Measurements from ENCODE around the gene NRSN2.
"Not testable (repeated sequence)": the region's sequence is repeated elsewhere in the genome, so short reads cannot be mapped to it uniquely, and the experiment has no call there.

The NRSN2 gene

DNA sequence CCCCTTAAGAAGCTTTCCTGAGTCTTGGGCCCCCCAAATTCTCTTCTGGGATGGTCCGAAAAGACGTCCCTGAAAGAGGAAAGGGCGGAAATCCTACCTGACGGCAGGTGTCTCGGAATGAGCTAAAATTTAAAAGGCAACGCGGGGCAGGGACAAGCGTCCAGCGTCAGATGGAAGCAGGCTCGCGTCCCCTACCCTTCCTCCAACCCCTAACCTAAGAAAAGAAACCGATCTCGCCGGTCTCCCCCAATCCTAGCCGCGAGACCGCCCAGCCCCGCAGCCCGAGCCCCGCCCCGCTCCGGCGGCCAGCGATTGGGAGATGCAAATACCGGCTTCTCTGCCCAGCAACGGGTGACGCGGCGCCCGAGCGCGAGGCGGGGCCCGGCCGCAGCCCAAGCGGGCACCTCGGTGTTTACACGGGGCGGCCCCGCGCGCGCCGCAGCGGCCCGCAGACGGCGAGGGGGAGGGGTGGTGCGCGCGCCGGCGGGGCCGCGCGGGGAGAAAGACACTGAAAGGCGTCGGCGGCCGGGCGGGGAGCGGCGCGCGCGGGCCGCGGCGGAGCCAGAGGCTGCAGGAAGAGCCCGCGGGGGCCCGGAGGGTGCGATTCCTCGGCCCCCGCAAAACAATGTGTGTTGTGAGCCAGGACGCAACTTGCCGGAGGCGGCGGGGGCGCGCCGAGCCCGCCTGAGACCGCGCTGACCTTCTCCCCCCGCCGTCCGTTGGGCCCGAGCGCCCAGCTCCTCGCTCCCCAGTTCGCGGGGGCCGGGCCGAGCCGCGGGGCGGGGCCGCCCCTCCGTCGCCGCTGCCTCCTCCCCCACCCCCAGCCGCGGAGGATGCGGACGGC lies 21.6 kb upstream of the NRSN2 start, which contains the start of gene SOX12:
Gene SOX12, plus strand, starts transcription at position 508 of the 844 bp plus-strand sequence. CDS start 373 bp downstream, outside the sequence.
- peak; percentile 80 for DNase-seq

DNA sequence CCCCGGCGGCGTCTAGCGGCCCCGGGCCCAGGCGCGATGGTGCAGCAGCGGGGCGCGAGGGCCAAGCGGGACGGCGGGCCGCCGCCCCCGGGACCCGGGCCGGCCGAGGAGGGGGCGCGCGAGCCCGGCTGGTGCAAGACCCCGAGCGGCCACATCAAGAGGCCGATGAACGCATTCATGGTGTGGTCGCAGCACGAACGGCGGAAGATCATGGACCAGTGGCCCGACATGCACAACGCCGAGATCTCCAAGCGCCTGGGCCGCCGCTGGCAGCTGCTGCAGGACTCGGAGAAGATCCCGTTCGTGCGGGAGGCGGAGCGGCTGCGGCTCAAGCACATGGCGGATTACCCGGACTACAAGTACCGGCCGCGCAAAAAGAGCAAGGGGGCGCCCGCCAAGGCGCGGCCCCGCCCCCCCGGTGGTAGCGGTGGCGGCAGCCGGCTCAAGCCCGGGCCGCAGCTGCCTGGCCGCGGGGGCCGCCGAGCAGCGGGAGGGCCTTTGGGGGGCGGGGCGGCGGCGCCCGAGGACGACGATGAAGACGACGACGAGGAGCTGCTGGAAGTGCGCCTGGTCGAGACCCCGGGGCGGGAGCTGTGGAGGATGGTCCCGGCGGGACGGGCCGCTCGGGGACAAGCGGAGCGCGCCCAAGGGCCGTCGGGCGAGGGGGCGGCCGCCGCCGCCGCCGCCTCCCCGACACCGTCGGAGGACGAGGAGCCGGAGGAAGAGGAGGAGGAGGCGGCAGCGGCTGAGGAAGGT lies 20.8 kb upstream of the NRSN2 start:
- no peak for DNase-seq

DNA sequence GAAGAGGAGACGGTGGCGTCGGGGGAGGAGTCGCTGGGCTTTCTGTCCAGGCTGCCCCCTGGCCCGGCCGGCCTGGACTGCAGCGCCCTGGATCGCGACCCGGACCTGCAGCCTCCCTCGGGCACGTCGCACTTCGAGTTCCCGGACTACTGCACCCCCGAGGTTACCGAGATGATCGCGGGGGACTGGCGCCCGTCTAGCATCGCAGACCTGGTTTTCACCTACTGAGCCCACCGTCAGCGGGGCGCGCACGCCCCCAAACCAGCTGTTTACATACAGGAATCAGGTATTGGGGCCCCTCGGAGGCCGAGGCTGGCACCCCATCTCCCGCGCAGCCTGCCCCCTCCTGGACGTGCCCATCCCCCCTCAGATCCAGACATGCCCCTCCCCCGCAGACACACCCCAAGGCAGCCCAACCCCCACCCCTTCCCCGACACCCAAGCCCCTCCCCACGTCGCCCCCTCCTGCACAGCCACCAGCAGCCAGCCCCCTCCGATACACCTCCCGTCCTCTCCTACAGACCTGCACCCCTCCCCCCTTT lies 20.2 kb upstream of the NRSN2 start:
- no peak for DNase-seq

DNA sequence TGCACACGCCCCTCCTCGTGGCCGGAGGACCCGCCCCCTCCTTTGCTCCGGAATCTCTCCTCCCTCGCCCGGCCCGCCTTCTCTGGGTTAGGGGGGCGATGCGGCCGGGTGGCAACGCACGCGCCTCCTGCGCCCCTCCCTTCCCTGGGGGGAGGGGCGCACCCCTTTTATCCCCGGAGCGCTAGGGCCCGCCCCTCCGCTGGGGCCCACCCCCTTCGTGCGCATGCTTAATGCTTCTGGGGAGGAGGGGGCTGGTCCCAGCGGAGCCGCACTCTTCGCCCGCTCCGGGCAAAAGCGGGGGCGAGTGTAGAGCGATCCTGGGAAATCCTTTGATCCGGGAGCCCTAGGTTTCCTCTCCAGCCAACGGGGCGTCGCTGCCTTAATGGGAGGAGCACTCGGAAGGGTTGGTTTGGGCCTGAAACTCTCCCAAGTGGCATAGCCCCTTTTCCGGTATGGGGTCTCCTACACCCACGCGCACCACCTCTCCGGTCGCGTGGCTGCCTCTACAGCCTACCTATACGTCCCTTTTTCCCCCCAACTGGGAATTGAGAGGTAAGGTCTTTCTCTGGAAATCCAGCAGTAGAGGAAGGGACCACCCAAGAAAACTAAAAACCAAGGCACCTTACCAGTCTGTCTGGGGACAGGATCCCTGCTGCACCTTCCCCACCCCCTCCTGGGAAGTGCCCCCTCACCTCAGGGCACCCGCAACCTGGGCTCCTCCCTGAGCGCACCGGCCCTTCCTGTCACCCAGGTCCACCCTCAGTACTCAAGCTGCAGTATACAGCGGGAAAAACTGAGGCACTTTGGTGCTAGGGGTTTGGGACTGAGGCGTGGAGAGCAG lies 19.5 kb upstream of the NRSN2 start:
- peak; percentile 72 for DNase-seq

DNA sequence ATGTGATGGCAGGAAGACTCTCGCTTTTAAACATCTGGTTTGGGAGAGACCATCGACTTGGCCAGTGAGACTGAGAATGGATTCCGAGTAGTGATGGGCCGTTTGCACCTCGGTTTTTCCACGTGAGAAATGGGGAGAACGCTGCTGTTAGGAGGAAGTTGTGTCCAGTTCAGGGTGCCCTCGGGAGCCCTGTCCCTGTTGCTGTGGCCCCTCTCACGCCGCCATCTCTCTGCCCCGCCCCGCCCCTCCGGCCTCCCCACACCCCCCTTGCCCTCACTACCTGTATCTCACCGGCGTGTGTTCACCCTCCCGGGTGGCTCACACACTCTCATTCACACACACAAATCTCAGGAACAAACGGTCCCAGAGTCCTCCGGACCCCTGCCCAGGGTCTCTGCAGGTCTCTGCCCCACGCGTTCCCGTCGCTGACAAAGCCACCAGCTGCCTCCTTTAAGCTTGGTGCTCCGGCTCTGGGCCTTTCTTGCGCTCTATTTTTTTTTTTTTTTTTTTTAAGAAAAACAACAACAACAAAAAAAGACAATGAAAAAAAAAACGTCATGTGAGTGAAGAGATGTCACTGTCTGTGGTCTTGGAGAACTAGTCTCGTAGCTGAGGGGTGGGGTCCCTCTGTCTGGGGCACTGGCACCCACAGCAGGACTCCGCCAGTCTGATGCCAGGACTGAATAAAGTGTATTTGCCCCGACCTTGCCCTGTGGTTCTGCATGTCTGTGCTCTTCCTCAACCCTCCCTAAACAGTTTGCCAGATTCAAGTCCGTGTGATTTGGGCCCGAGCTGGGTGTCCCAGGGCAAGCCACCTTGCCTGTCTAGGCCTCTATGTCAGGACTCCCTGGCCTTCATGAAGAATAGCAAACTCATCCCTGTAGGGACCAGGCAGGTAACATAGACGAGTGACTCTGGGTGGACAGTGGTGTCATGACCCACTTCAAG lies 18.6 kb upstream of the NRSN2 start:
- DNase-seq: no peak

DNA sequence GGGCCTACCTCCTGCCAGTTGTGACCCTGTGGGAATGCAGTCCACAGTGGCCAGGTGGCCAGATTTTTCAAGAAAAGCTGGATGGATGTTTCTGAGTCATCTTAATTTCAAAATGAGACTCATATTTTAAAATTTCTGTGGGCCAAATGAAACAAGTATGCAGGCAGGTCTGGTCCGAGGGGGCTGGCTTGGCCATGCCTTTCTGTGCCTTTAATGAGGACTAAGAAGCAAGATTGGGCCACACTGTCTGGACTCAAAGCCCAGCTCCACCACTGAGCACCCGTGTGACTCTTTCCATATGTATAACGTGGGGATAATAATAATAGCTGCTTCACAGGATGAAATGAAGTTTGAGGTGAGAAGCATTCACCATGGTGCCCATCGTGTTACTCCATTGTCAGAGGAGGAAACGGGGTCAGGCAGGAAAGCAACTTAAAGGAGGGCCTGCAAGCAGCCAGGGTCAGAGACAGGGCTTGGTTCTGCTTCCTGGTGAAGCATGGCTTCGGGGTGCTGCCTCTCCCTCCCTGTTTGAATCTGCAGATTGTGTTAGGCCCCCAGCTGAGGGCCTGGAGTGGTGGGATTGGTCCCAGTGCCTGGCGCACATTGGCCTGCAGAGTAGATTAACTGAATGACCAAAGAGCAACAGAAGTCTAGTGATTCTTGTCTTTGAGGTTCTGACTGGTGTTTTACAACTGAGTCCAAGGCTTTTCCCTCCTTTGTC lies 17.8 kb upstream of the NRSN2 start:
- DNase-seq: no peak

DNA sequence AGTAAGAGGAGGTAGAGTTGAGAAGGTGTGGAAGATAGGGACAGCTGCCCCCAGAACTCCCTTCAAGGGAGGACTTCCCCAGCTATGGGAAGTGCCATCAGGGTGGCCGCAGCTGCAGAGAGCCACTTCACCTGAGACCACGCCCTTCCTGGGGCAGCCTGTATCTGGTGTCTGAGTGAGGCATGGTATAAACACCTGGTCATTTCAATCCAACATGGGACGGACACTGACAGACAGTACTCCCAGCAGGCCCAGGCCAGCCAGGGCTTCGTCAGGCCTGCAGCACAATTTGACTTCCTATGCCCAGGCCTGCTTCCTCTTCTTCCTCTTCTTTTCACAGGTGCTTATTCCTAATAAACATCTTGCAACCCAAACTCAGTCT lies 17.1 kb upstream of the NRSN2 start:
- DNase-seq: no peak

DNA sequence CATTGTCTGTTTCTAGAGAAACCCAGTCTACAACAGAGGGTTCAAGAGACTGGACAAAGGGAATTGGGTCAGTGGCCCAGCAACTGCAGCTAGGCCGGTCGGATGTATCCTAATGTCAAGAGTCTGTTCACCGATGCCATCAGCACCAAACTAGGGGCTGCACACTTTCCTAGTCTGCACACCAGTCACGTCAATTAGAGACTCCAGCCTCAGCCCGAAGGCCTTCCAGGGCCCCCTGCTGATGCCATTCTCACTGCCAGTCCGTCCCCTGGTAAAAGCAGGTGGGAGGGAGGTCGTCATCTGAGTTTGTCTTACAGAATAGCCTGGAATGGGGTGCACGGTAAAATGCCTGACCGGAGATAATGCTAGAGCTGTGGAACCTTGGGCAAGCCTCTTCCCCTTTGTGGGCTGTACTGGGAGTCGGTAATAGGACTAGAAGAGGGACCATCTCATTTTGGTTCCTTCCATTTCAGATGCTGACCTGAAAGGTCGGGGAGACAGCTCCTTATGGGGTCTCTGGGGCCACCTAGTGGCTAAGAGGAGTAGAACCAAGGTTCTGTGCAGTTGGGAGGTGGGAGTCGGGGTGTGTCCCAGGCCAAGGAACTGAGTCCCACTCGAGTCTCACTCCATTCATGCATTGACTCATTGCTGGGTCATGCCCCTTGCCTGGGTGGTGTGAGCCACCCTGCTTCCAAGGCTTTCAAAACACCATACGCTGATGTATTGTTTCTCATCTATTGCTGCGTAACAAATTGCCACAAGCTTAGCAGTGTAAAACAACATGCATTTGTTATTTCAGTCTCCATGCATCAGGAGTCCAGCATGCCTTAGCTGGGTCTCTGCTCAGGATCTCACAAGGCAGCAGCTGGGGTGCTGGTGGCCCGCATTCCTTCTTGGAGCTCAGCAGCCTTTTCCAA lies 16.4 kb upstream of the NRSN2 start:
- peak; percentile 41 for DNase-seq

DNA sequence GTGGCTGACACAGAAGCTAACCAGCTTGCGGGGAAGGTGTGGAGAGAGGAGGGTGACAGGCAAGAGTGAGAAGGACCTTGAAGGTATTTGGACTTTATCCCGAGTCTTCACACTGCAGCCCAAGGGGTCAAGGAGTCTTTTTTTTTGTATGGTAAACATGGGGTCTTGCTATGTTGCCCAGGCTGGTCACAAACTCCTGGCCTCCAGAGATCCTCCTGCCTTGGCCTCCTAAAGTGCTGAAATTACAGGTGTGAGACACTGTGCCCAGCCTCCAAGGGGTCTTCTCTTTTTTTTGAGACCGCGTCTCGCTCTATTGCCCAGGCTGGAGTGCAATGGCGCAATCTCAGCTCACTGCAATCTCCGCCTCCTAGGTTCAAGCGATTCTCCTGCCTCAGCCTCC lies 12.3 kb upstream of the NRSN2 start:
- DNase-seq: no peak

DNA sequence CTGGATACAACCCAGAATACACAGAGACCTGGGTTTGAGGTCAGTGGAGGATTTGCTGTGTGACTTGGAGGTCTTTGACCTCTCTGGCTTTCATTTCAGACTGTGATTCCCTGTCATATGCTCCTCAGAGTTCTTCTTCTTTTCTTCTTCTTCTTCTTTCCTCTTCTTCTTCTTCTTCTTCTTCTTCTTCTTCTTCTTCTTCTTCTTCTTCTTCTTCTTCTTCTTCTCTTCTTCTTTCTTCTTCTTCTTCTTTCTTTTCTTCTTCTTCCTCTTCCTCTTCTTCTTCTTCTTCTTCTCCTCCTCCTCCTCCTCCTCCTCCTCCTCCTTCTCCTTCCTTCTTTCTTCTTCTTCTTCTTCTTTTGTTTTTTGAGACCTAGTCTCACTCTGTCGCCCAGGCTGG lies 10.9 kb upstream of the NRSN2 start:
- not testable (repeated sequence) for DNase-seq

DNA sequence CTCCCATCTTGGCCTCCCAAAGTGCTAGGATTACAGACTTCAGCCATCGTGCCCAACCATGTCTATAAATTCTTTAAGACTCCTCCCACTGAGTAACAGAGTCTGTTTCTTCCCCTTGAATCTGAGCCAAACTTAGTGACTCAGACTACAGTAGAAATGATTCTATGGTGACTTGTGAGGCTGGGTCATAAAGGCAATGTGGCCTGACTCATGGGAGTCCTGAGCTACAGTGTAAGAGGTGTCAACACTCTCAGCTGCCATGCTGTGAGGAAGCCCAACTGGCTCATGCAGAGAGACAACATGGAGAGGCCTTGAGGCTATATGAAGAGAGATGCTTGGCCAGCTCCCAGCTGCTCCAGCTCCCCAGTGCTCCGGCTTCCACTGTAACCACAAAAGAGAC lies 5.2 kb upstream of the NRSN2 start:
- no peak for DNase-seq

DNA sequence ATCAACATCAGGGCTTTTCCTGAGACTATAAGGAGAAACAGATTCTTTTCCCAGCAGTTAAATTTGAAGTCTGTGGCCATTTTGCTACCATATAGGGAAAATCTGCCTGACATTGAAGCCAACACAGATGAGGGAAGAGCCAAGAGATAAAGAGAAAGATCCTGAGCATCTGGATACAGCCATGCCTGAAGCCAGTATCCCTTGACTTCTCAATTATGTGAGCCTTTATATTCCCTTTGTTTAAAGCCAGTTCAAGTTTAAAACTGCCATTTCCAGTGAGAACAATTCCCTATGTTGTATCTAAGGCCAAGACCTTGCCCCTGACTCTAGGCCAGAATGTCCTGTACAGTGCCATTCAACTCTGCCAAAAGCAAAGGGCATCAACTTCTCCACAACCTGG lies 3.8 kb upstream of the NRSN2 start:
- no peak for DNase-seq

DNA sequence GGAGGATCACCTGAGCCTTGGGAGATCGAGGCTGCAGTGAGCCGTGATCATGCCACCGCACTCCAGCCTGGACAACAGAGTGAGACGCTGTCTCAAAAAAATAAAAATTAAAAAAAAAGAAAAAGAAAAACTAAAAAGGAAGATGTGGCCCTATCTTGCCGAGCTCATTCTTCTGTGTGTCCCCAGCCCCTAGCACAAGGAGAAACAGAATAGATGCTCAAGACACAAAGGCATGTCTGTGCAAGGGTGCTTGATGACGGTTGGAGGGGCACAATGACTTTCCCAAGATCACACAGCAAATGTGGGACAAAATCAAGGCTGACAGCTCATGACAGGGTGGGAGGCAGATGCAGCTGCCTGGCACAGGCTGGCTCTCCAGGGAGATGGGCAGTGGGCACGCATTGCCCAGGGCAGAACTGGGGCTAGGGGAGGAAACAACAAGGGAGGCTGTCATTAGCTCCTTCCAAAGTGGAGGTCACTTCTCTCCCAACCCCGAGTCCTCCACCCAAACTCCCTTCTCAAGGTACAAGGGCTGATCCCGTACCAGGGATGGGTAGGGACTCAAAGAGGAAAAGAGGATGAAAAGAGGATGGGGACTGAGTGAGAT lies 775 bp upstream of the NRSN2 start:
- DNase-seq: no peak

DNA sequence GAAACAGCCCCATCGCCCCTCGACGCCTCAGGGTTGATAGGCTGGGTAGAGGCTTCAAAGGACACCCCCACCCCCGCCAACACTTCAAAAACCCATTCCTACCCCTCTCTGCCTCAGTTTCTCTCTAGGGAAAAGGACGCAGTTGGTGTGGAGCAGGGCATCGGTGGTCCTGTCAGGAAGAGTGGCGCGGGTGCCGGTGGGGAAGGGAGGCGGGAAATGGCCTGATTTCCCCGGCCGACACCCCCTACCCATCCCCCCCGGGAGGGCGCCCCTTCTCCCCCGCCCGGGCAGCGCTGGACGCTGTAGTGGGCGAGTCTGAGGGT lies 367 bp downstream of the NRSN2 start:
- no peak for DNase-seq

DNA sequence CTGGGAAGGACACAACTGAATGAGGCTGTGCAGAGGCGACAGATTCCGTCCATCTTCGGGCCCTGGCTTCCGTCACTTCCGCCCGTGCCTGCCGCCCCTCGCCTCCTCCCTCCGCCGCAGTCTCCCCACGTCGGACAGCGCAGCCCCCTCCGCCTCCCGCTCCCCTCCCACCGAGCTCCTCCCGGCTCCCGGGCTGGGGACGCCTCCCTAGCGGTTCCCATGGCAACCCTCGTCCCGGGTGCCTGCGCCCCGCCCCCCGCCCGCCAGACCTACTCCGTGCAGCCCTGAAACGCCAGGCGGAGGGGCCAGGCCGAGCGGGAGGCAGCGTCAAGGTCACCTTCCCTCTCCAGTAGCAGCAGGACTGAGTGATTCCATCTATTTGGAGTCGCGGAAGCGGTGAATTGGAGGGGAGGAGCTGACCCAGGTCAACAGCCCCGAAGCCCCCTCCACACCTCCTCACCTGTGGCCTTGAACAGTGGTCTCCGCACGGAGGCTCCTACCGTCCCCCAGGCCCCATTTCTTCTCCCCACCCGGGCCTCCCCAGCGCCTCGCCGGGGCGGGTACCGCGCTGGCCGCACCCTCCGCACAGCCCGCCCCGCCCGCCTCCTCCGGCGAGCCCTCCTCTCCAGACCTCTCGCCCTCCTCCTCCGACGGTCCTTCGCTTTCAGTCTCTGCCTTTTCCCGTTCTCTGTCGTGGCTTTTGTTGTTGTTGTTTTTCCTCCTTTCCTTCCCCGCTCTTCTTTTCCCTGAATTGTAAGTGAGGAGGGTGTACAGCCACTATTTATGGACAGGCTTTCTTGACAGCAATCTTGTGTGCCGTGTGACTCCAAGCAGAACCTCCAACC lies 951 bp downstream of the NRSN2 start:
- peak; percentile 86 for DNase-seq

DNA sequence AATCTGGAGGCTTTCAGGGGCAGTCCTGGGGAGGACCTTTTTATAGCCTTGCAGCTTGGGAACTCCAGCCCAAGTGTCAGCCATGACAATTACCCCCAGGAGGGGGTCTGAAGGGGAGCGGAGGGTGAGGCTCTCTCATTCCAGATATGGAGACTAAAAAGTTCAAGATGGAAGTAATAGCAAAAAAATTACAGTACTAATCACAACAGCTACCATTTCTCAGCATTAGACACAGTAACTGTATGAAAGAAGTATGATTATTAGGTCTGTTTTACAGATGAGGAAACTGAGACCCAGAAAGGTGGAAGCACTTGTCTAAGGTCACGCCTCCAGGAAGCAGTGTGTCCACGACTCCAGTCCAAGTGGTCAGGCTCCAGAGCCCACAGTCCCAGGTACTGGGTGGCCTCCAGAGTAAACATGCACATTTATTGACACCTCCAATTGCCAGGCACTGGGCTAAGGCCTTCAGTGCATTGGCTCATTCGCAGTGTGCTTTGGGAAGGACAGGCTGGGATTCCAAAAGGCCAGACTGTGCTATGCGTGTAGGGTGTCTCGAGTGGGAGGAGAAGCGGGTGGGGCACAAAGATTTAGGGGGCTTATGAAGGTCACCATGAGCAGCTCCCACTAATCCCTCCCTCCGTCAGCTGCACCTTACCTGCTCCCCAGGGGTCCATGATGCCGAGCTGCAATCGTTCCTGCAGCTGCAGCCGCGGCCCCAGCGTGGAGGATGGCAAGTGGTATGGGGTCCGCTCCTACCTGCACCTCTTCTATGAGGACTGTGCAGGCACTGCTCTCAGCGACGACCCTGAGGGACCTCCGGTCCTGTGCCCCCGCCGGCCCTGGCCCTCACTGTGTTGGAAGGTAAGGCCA lies 2.3 kb downstream of the NRSN2 start:
- no peak for DNase-seq

DNA sequence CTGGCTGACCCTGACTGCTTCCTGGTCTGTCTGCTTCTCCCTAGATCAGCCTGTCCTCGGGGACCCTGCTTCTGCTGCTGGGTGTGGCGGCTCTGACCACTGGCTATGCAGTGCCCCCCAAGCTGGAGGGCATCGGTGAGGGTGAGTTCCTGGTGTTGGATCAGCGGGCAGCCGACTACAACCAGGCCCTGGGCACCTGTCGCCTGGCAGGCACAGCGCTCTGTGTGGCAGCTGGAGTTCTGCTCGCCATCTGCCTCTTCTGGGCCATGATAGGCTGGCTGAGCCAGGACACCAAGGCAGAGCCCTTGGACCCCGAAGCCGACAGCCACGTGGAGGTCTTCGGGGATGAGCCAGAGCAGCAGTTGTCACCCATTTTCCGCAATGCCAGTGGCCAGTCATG lies 6.3 kb downstream of the NRSN2 start:
- no peak for DNase-seq
